Adrenal gland (tissue), 5 donors: ENCODE data around the gene WASL.

Source experiments
- CTCF ChIP-seq, 6 experiments: fragments of 450-650 bp in 4 of 6; fragments of 200-600 bp in 2 of 6; sonication (generic) in 1 of 6; IDR thresholded peaks; 1 replicate in 5 of 6; 2 replicates in 1 of 6; pipeline versions ENCODE4 v1.5.1 to v1.8.0; 2016 to 2021; ENCODE audit warnings: antibody characterized with exemption in 6 of 6, mild to moderate bottlenecking in 2 of 6, moderate library complexity in 1 of 6
- POLR2A ChIP-seq, 2 donors: fragments of 450-650 bp; IDR thresholded peaks; one replicate each; pipeline ENCODE4 v1.6.1; 2017; ENCODE audit warnings: antibody characterized with exemption in 2 of 2, mild to moderate bottlenecking in 2 of 2, moderate library complexity in 1 of 2
- donor health status: DM: no; HTN: no; CAD: no.

GRCh38 chr7:123662755-123663154 is 86.0 kb downstream of the WASL start:
- TF ChIP-seq CTCF (IDR thresholded peaks at IDR 0.05) (no peak), POLR2A (IDR thresholded peaks at IDR 0.05) (no peak)
